Measurements from ENCODE around the gene ZFYVE26.
"Not testable (repeated sequence)": the region's sequence is repeated elsewhere in the genome, so short reads cannot be mapped to it uniquely, and the experiment has no call there.

The ZFYVE26 gene

GRCh38 chr14:67705211-67705610 is 111.2 kb downstream of the ZFYVE26 start:
- DNase-seq (ENCODE audit: low read depth): no peak

DNA sequence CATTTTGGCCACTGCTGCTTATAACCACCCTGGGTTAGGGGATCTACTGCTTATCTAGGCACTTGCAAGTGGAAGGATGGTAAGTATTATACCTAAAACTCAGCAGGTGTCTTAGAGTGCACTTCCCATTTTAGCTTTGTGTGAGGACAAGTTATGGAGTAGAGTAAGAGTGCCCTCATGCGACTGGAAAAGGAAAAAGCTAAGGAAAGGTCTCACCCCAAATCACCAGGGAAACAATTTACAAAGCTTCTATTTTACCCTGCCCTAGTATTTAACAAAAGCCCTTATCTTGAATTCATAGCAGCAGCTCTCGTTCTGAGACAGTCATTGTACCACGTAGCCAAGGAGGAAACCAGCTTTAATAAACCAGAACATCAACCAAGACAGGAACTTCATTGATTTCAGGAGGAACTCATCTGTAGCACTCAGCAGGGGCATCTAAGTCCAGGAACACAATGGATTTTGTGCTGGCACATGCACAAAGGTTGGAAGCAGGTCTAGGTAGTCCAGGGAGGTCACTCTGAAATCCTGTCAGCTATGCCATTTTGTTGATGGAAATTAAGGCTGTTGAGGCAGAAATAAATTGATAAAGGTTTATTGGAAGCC is 111.8 kb downstream of the ZFYVE26 start:
- no peak for DNase-seq (ENCODE audit: low read depth)

DNA sequence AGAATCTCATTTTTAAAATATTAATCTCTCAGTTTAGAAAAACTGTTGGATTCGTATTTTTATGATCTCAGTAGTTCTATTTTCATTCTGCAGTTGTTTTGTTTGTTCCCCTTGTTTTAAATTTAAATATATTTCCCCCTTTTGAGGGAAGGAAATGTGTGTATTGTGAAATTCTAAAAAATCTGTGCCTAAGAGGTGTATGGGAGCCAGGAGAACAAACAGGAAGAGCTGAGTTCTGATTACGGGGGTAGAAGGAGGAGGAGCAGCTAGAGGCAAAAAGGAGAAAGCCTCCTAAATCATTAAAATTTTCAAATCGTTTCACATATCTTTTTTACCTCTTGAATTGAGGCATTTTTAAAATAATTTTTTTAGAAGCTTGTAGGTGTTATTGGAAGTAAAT is 112.4 kb downstream of the ZFYVE26 start:
- DNase-seq (ENCODE audit: low read depth): no peak

DNA sequence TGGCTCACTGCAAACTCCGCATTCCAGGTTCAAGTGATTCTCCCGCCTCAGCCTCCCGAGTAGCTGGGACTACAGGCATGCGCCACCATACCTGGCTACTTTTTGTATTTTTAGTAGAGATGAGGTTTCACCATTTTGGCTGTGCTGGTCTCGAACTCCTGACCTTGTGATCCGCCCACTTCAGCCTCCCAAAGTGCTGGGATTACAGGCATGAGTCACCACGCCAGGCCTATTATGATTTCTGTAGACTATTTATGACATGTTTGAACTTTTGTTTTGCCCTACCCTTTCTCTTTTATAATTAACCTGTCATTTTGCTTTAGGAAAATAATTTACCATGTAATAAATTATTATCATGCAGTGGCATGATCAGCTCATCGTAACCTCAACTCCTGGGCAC is 114.9 kb downstream of the ZFYVE26 start, which contains the start of gene RDH12:
Gene RDH12 (plus strand): TSS at position 395 of the 400 bp plus-strand sequence. CDS start 20,757 bp downstream, outside the sequence.
- DNase-seq (ENCODE audit: low read depth): not testable (repeated sequence)

GRCh38 chr14:67698179-67698578 is 118.2 kb downstream of the ZFYVE26 start:
- DNase-seq (ENCODE audit: low read depth): no peak

DNA sequence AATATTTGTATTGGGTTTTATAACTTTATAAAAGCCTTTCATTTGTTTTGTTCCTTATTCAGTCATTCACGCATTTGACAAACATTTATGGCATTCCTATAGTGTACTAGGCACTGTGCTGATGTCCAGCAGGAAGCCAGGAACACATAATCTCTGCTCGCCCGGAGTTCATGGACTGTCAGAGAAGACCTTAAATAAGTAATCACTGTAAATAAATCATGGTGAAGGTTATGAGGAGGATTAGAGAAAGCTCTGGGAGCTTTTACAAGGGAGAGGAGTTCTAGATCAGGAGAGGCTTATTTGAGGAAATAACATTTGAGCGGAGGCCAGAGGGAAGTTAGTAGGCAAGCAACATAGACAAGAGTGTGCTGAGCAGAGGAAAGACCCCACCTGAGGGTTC is 119.4 kb downstream of the ZFYVE26 start:
- DNase-seq (ENCODE audit: low read depth): no peak

All from activated T-helper 9 cell treated with anti-CD3 and anti-CD28 coated beads, Interleukin-2, amount 50 U/mL, for 16 hours (primary cell).